ENCODE measurements around the gene UGT1A6. TPM values are rescaled to one million over a fixed set of nuclear protein-coding genes. Genes with fewer than 3 reads are reported as not detected.

Gene UGT1A6
- total and polyA plus RNA-seq, 2 of the 13 experiments (the other 11 are each of a cell fraction or from before 2014, with no cell fraction given), result 0.25 TPM; not detected in 1

- peak; percentile 54 for TF ChIP-seq ZNF160 (CRISPR knock-in tag; IDR thresholded peaks at IDR 0.05)
- TF ChIP-seq RNF2 (conservative IDR thresholded peaks at IDR 0.05; ENCODE audit: low read depth), result 0 out of 2 replicates have a peak, but pooled peaks have one; percentile 2
- peak; percentile 77 for TF ChIP-seq ZNF792 (CRISPR knock-in tag; IDR thresholded peaks at IDR 0.05)
- TF ChIP-seq PPARG (CRISPR knock-in tag; conservative IDR thresholded peaks at IDR 0.05), result peak; percentile 95
- TF ChIP-seq ZMYM2 (CRISPR knock-in tag; IDR thresholded peaks at IDR 0.05), result peak; percentile 69
- no peak for TF ChIP-seq NR0B2 (CRISPR knock-in tag; IDR thresholded peaks at IDR 0.05)
- TF ChIP-seq ZBTB33 (CRISPR knock-in tag; IDR thresholded peaks at IDR 0.05), result peak; percentile 68; the same call in 1 of the 2 replicates
- peak; percentile 61; the same call in 1 of the 2 replicates for TF ChIP-seq ZNF362 (CRISPR knock-in tag; IDR thresholded peaks at IDR 0.05; ENCODE audit: borderline replicate concordance)
- no peak for TF ChIP-seq ZFAT (CRISPR knock-in tag; conservative IDR thresholded peaks at IDR 0.05)
- TF ChIP-seq FOXP4 (CRISPR knock-in tag; IDR thresholded peaks at IDR 0.05), result peak; percentile 93
- TF ChIP-seq ZNF574 (CRISPR knock-in tag; IDR thresholded peaks at IDR 0.05), result peak; percentile 57; the same call in 1 of the 2 replicates
- TF ChIP-seq ZFP1 (CRISPR knock-in tag; IDR thresholded peaks at IDR 0.05), result peak; percentile 62; the same call in 1 of the 2 replicates
- TF ChIP-seq NFRKB (IDR thresholded peaks at IDR 0.05), result no peak
- TF ChIP-seq NR2F2 (IDR thresholded peaks at IDR 0.05; ENCODE audit: borderline replicate concordance, low read depth), result peak; percentile 100
- TF ChIP-seq TAF1 (CRISPR knock-in tag; IDR thresholded peaks at IDR 0.05), result no peak
- TF ChIP-seq CHD4 (IDR thresholded peaks at IDR 0.05; ENCODE audit: borderline replicate concordance, low read length), result peak; percentile 53; the same call in 1 of the 2 replicates
- no peak for TF ChIP-seq GTF3A (CRISPR knock-in tag; conservative IDR thresholded peaks at IDR 0.05)
- peak; percentile 78; the same call in 1 of the 2 replicates for TF ChIP-seq TSC22D2 (CRISPR knock-in tag; IDR thresholded peaks at IDR 0.05; ENCODE audit: borderline replicate concordance)
- TF ChIP-seq NFIC (IDR thresholded peaks at IDR 0.05; ENCODE audit: low read length), result peak; percentile 98
- TF ChIP-seq SALL2 (CRISPR knock-in tag; IDR thresholded peaks at IDR 0.05), result no peak; the same call in 1 of the 2 replicates
- TF ChIP-seq ZNF703 (CRISPR knock-in tag; IDR thresholded peaks at IDR 0.05; ENCODE audit: borderline replicate concordance), result peak; percentile 94; the same call in 1 of the 2 replicates
- TF ChIP-seq TBL1XR1 (IDR thresholded peaks at IDR 0.05; ENCODE audit: borderline replicate concordance, low read length, partially characterized antibody), result peak; percentile 100
- TF ChIP-seq BRCA1 (CRISPR knock-in tag; IDR thresholded peaks at IDR 0.05), result peak; percentile 70; the same call in 1 of the 2 replicates
Observed at GRCh38 chr2:233745073-233745755, 52.5 kb downstream of the UGT1A6 start (continued).

Measured in HepG2 (cell line).